GM18520 (cell line): ENCODE data around the gene SIGLECL1.

Experiments used
- ATAC-seq: cut with Tn5 transposase; IDR thresholded peaks from one replicate; pipeline ENCODE4 v1.9.1; 2021; ENCODE audit not compliant: unreplicated experiment

SIGLECL1 gene

GRCh38 chr19:51252306-51253079 is 1.6 kb downstream of the SIGLECL1 start:
- no peak for ATAC-seq

GRCh38 chr19:51253088-51253806 is 2.4 kb downstream of the SIGLECL1 start:
- ATAC-seq = no peak

DNA sequence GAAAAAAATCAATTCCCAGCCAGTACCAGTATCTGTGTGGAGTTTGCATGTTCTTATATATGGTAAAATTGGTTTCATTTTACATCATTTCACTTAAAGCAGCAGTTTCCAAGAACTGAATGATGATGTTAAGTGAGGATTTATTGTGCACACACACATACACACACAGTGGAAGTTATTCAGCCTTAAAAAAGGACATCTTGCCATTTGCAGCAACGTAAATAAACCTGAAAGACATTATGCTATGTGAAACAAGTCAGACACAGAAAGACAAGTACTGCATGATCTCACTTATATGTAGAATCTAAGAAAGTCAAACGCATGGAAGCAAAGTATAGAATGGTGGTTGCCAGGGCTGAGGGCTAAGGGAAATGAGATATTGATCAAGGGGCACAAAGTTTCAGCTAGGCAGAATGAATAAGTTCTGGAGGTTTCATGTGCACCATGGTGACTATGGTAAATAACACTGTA is 5.3 kb downstream of the SIGLECL1 start:
- no peak for ATAC-seq

DNA sequence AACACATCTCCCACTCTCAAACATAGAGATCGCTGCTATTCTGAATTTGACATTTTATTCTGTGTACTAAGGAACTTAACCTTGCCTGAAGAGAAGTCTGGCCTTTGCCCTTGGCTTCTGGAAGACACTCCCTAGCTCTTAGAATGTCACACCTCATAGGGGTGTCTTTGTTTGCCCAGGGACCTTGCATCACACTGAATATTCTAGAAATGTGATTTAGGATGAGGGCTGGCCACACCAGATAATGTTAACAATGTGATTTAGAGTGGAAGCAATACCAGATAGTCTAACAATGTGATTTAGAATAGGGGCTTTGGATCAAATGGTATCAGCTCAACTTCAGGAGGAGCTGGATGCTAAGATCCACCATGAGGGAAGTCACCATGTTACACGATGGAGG is 6.6 kb downstream of the SIGLECL1 start:
- no peak for ATAC-seq

- ATAC-seq = no peak
These were observed 7.6 kb downstream of the SIGLECL1 start for GRCh38 chr19:51258165-51259160.

DNA sequence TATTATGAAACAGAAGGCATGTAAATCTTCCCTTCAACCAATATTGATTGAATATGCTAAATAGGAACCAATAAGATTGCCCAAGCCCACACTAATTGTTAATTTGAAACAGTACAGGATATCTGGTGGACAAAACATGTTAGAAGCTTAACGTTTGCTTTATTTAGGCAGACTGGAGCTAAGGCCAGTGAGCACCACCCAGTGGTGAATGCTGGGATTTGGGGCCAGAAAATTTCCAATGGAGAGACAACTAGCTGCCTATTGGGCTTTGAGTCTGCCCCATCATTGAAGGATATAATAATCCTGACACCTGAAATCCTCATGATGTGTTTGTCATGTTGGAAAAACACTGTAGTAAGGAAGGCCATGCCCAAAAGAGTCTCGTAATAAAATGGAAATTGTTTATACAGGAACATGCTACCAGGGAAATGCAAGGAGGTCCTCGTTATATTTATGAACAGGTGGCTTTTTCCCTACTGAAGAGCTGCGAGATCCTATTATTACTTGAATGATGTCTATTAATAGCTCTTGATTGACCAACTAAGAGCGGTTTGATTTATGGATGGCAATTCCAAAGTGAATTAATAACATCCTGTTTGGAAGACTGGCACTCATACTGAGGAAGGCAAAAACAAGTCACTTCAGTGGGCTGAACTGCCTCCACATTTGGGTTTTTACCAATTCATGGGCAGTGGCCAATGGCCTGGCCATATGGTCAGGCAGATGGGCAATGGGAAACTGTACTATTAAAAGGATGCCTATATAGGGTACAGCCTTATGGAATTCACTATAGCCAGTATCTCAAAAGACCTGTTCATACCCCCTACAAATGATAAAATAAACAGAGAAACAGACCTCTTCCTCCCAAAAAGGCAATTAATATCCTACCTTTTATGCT is 8.7 kb downstream of the SIGLECL1 start:
- no peak for ATAC-seq

DNA sequence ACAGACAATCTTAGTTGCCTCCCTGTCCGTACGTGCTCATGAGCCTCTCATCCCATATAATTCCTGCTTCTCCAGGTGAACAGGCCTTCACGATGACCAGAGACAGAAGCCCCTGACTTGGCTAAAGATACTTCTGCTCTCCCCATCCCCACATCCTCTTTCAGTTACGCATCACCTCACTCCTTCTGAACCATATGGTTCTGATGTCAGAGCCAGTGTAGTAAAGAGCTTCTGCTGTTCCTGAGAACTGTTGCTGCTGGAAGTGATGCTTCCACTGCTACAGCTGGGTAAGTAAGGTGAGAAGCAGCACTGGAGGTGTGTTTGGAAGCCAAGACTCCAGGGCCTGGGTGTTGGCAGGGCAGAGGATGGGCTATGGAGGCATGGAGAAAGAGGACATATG is 12.9 kb downstream of the SIGLECL1 start:
- ATAC-seq = no peak

DNA sequence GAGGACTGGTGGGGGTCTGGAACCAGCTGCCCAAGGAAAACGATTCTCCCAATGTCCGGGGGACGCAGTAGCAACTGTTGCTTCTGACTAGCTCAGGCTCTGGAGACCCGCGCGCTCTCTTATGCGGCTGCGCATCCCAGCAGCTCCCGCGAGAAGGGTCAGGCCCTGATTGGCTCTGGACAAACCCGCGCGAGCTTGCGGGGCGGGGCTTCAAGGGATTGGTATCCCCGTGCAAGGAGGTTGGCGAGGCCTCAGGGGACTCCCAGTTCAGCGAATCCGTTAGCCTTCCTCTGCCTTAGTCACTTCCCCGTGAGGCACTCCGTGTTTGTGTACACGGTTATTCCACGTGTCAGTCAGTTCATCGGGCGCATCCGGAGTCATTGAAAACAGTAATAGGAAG is 20.2 kb downstream of the SIGLECL1 start:
- ATAC-seq = no peak

GRCh38 chr19:51272183-51272810 is 21.4 kb downstream of the SIGLECL1 start:
- ATAC-seq = no peak

- ATAC-seq = no peak
These were observed 23.3 kb downstream of the SIGLECL1 start for GRCh38 chr19:51274049-51274770.

GRCh38 chr19:51277112-51277511 is 26.2 kb downstream of the SIGLECL1 start:
- ATAC-seq = no peak

DNA sequence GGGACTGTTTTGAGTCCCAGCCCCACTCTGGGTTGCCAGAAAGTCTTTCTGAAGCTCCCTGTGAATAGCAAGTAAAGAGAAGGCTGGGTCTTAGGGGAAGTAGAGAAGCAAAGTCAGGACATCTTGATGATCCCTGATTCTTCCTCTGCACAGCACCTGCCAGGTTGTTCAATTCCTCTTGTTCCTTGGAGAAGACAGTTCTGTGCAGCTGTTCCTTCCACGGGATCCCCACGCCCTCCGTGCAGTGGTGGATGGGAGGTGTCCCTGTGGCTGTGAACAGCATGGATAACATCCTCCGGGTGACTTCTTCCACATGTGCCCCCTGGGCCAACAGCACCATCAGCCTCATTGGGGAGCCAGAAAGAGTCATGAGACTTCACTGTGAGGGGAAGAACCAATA is 31.5 kb downstream of the SIGLECL1 start:
- ATAC-seq = no peak

GRCh38 chr19:51285682-51286081 is 34.8 kb downstream of the SIGLECL1 start:
- no peak for ATAC-seq

DNA sequence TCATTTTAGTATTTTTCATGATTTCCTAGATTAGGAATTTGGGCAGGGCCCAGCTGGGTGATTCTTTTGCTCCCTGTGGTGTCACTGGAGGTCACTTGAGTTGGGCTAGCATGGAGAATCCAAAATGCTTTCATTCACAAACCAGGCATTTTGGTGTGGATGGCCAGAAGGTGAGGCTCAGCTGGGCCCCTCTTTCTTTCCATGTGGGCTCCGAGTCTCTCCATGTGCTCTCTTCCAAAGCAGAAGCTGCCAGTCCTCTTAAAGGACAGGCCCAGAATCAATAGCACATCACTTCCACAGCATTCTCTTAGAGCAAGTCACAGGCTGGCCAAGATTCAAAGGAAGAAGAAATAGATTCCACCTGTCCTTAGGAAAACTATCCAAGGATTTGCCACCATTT is 38.8 kb downstream of the SIGLECL1 start:
- no peak for ATAC-seq

DNA sequence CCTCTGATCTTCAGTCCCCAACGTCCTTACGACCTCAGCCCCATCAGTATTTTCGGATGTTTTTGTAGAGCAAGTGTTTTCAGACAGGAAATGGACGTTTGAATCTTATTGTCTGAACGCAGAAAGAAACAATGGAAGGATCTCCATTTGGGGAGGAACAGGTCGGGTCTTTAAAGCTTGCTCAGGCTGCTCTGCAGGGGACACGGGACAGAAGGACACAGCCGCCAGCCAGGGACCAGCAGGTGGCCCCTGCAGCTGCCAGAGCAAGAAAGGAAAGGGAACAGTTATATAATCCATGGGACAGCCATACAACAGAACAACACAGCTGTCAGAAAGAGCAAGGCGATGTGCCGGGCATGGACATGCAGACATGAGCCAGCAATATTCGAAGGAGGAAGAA is 42.1 kb downstream of the SIGLECL1 start:
- ATAC-seq = no peak

- no peak for ATAC-seq
These were observed 42.8 kb downstream of the SIGLECL1 start for GRCh38 chr19:51293571-51294210.

DNA sequence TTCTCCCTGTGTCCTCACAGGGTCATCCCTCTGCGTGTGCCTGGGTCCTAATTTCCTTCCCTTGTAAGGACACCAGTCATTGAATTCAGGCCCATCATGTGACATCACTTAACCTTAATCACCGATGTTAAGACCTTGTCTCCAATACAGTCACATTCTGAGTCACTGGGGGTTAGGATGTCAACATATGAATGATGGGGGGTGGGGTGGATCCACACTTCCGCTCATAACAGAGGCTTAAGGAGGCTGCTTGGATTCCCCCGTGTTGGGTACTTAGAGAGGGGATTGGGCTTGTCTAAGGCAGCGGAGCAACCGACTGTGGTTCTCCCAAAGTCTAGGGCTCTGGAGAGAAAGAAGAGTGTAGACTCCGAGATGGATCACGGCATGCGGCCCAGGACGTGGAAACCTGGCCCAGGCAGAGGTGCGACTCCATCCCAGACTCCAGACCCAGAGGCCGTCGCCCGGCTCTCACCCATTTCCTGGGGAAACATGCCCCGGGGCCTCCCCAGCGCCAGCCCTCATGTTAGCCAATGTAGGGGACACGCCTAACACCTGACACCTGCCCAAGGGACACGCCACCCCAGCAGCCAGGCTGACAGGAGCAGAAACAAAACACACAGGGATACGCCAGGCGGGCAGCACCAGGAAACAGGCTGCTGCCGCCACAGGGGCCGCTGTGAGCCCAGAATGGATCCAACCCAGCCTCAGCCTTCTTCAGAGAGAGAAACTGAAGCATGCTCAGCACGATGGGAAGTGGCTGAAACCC is 43.5 kb downstream of the SIGLECL1 start:
- no peak for ATAC-seq

GRCh38 chr19:51294977-51295375 is 44.1 kb downstream of the SIGLECL1 start:
- ATAC-seq = no peak
